ENCODE measurements around the gene TSKS.

GRCh38 chr19:49770529-49770928 is 7.4 kb upstream of the TSKS start:
- TF ChIP-seq POLR2A (IDR thresholded peaks at IDR 0.05; ENCODE audit: low read depth, low read length) (no peak), POLR2AphosphoS5 (IDR thresholded peaks at IDR 0.05; ENCODE audit: low read depth, low read length) (no peak)

All from GM12892 (cell line).